Activated CD4-positive, CD25-positive, alpha-beta regulatory T cell treated with anti-CD3 and anti-CD28 coated beads, Interleukin-2, amount 50 U/mL, for 16 hours (primary cell): ENCODE measurements around the gene NUTM2F.
"Not testable (repeated sequence)": the region's sequence is repeated elsewhere in the genome, so short reads cannot be mapped to it uniquely, and the experiment has no call there.

Experiments used
- DNase-seq: peaks from one replicate; pipeline ENCODE4 v3.0.0-alpha.2; 2020; ENCODE audit warnings: low read depth, low spot score

Gene NUTM2F

GRCh38 chr9:94328544-94328943, at the start of gene NUTM2F:
Gene NUTM2F (minus strand): TSS chr9:94328644. CDS start chr9:94328623, 21 bp downstream.
- DNase-seq = not testable (repeated sequence)

- DNase-seq = not testable (repeated sequence)
Observed at GRCh38 chr9:94375197-94375596, 46.8 kb upstream of the NUTM2F start.

- DNase-seq = peak; percentile 73
Observed at GRCh38 chr9:94374176-94375056, 46.0 kb upstream of the NUTM2F start.

GRCh38 chr9:94373779-94374175, 45.3 kb upstream of the NUTM2F start:
- DNase-seq = not testable (repeated sequence)

GRCh38 chr9:94370266-94370665, 41.8 kb upstream of the NUTM2F start:
- not testable (repeated sequence) for DNase-seq

- not testable (repeated sequence) for DNase-seq
Observed at GRCh38 chr9:94364093-94364614, 35.7 kb upstream of the NUTM2F start.

GRCh38 chr9:94357158-94357557, 28.7 kb upstream of the NUTM2F start:
- DNase-seq = not testable (repeated sequence)

GRCh38 chr9:94351901-94352723, 23.7 kb upstream of the NUTM2F start:
- DNase-seq = not testable (repeated sequence)

GRCh38 chr9:94348754-94349153, 20.3 kb upstream of the NUTM2F start:
- not testable (repeated sequence) for DNase-seq

GRCh38 chr9:94347451-94347850, 19.0 kb upstream of the NUTM2F start:
- DNase-seq = not testable (repeated sequence)

- not testable (repeated sequence) for DNase-seq
Observed at GRCh38 chr9:94341703-94342102, 13.3 kb upstream of the NUTM2F start.

GRCh38 chr9:94340750-94341149, 12.3 kb upstream of the NUTM2F start:
- not testable (repeated sequence) for DNase-seq

GRCh38 chr9:94339657-94340056, 11.2 kb upstream of the NUTM2F start:
- DNase-seq = not testable (repeated sequence)

- DNase-seq = not testable (repeated sequence)
Observed at GRCh38 chr9:94338723-94339122, 10.3 kb upstream of the NUTM2F start.

GRCh38 chr9:94336445-94336844, 8.0 kb upstream of the NUTM2F start:
- DNase-seq = not testable (repeated sequence)

- DNase-seq = not testable (repeated sequence)
Observed at GRCh38 chr9:94325583-94325982, 2.9 kb downstream of the NUTM2F start.

GRCh38 chr9:94323153-94323798, 5.2 kb downstream of the NUTM2F start:
- not testable (repeated sequence) for DNase-seq

GRCh38 chr9:94322342-94322940, 6.0 kb downstream of the NUTM2F start:
- DNase-seq = not testable (repeated sequence)

GRCh38 chr9:94317949-94318657, 10.3 kb downstream of the NUTM2F start:
- not testable (repeated sequence) for DNase-seq

- DNase-seq = not testable (repeated sequence)
Observed at GRCh38 chr9:94316236-94316635, 12.2 kb downstream of the NUTM2F start.
